K562 (cell line): ENCODE data around the gene DAPK1. TPM values are rescaled to one million over a fixed set of nuclear protein-coding genes. Genes with fewer than 3 reads are reported as not detected.

Source experiments
- ATAC-seq: fragments of 200-7000 bp; cut with Tn5 transposase; 3 replicates; pipeline ENCODE4 v1.9.1; 2020; ENCODE audit warnings: moderate library complexity
- BruUV-seq: library from RNA; stranded (reverse); fragments of 400-500 nt; replicated peaks from 2 replicates; lab custom pipeline; 2021; lab: Mats Ljungman, UMichigan
- CTCF ChIA-PET: fragments of 300-600 bp; formaldehyde crosslinking; extraction: SDS; loops from one replicate; lab custom pipeline; 2021; ENCODE audit warnings: low intra/inter-chr PET ratio; lab: Yijun Ruan, JAX
- POLR2A ChIA-PET: fragments of 300-600, 350-650 bp; sonication (Branson Sonifier 250); formaldehyde crosslinking; extraction: SDS; loops from one replicate; lab custom pipeline; 2021; ENCODE audit warnings: antibody characterized with exemption, inconsistent platforms; lab: Yijun Ruan, JAX
- DNase-seq, 4 experiments: peaks; one replicate each; pipeline versions ENCODE4 v3.0.0 to v3.0.0-alpha.2; 2011 to 2018; ENCODE audit warnings: low spot score in 3 of 4, mixed read lengths in 3 of 4; ENCODE audit errors: extremely low read depth in 1 of 4
- FAIRE-seq: peaks from 2 replicates; lab custom pipeline; 2011; peaks lifted over from hg19 to GRCh38; lab: Jason Lieb, UNC
- H2AFZ ChIP-seq: 2 replicates; pipeline ENCODE4 v1.6.0; 2011; ENCODE audit warnings: low read depth, low read length, control low read depth, inconsistent platforms
- H3K27ac ChIP-seq: fragments of 200-600 bp; 3 replicates; pipeline ENCODE4 v1.8.0; 2011; ENCODE audit warnings: low read depth, mild to moderate bottlenecking, control low read depth, inconsistent platforms, low read length, moderate library complexity, mixed read lengths; ENCODE audit errors: extremely low read depth
- H3K27me3 ChIP-seq, 2 experiments: fragments of 300-600 bp in 1 of 2; 2 replicates in 1 of 2; 3 replicates in 1 of 2; pipeline versions ENCODE4 v1.6.0 to v1.8.0; 2011; ENCODE audit warnings: inconsistent platforms in 2 of 2, low read length in 2 of 2, mild to moderate bottlenecking in 1 of 2, mixed read lengths in 1 of 2, moderate library complexity in 1 of 2; ENCODE audit not compliant: control insufficient read depth in 2 of 2, insufficient read depth in 2 of 2
- H3K36me3 ChIP-seq: fragments of 300-600 bp; 3 replicates; pipeline ENCODE4 v1.8.0; 2011; ENCODE audit warnings: mild to moderate bottlenecking, low read length, inconsistent platforms; ENCODE audit not compliant: control insufficient read depth, insufficient read depth
- H3K4me1 ChIP-seq, 2 experiments: fragments of 200-600 bp in 1 of 2; replicated peaks in 1 of 2; 2 replicates in 1 of 2; 3 replicates in 1 of 2; pipeline versions ENCODE4 v1.5.1 to v1.8.0; 2011; ENCODE audit warnings: inconsistent platforms in 2 of 2, low read length in 2 of 2, mild to moderate bottlenecking in 1 of 2, mixed read lengths in 1 of 2, moderate library complexity in 1 of 2; ENCODE audit not compliant: control insufficient read depth in 2 of 2, insufficient read depth in 2 of 2
- H3K4me2 ChIP-seq: 2 replicates; pipeline ENCODE4 v1.6.1; 2011; ENCODE audit warnings: low read length, control low read depth, inconsistent platforms, mixed read lengths; ENCODE audit not compliant: insufficient read depth
- H3K4me3 ChIP-seq: fragments of 200-600 bp; sonication (generic), shearing (Covaris generic); 2 replicates; pipeline ENCODE4 v1.5.1; 2016; ENCODE audit warnings: control low read depth, inconsistent platforms
- H3K79me2 ChIP-seq: fragments of 200-600 bp; 3 replicates; pipeline ENCODE4 v1.8.0; 2011; ENCODE audit warnings: low read length, inconsistent platforms; ENCODE audit not compliant: control insufficient read depth, insufficient read depth
- H3K9ac ChIP-seq, 2 experiments: 2 replicates each; pipeline versions ENCODE4 v1.6.0 to v1.6.1; 2011; ENCODE audit warnings: low read depth in 2 of 2, low read length in 2 of 2, control low read depth in 1 of 2, inconsistent platforms in 1 of 2, mild to moderate bottlenecking in 1 of 2, mixed read lengths in 1 of 2; ENCODE audit not compliant: insufficient read depth in 1 of 2
- H3K9me1 ChIP-seq: one replicate; pipeline ENCODE4 v1.6.0; 2011; ENCODE audit warnings: inconsistent platforms, mild to moderate bottlenecking, low read length, moderate library complexity; ENCODE audit not compliant: control insufficient read depth, insufficient read depth
- H3K9me3 ChIP-seq: replicated peaks from 2 replicates; pipeline ENCODE4 v1.5.1; 2011; ENCODE audit warnings: low read depth, low read length, inconsistent platforms; ENCODE audit not compliant: control insufficient read depth, insufficient read depth
- H4K20me1 ChIP-seq: replicated peaks from 2 replicates; pipeline ENCODE4 v1.6.1; 2011; ENCODE audit warnings: low read length, inconsistent platforms, mixed read lengths; ENCODE audit not compliant: control insufficient read depth, insufficient read depth
- ARID1B ChIP-seq: fragments of 450-650 bp; IDR thresholded peaks from 2 replicates; pipeline ENCODE4 v1.6.1; 2016; ENCODE audit warnings: antibody characterized with exemption, mild to moderate bottlenecking, inconsistent platforms
- C11orf30 ChIP-seq: fragments of 450-650 bp; IDR thresholded peaks from 2 replicates; pipeline ENCODE4 v1.6.1; 2016; ENCODE audit warnings: low read depth, mild to moderate bottlenecking
- CBX1 ChIP-seq: sonication (generic); IDR thresholded peaks from 2 replicates; pipeline ENCODE4 v1.6.1; 2016; ENCODE audit warnings: antibody characterized with exemption, low read depth, mild to moderate bottlenecking
- CBX3 ChIP-seq, 2 experiments: IDR thresholded peaks; 1 replicate in 1 of 2; 2 replicates in 1 of 2; pipeline ENCODE4 v1.6.1; 2012; ENCODE audit warnings: inconsistent platforms in 2 of 2, low read length in 2 of 2, borderline replicate concordance in 1 of 2, control low read depth in 1 of 2
- DACH1 ChIP-seq: fragments of 450-650 bp; IDR thresholded peaks from 2 replicates; pipeline ENCODE4 v1.6.1; 2018; ENCODE audit not compliant: partially characterized antibody
- DPF2 ChIP-seq: fragments of 450-650 bp; IDR thresholded peaks from 2 replicates; pipeline ENCODE4 v1.6.1; 2016
- ELK3 ChIP-seq: fragments of 450-650 bp; formaldehyde crosslinking; IDR thresholded peaks from 2 replicates; pipeline ENCODE4 v1.4.0; 2020; ENCODE audit warnings: mild to moderate bottlenecking
- EP300 ChIP-seq: IDR thresholded peaks from 2 replicates; pipeline ENCODE4 v1.6.1; 2012; ENCODE audit warnings: low read length, improper control_type of control experiment
- ESRRA ChIP-seq: fragments of 450-650 bp; IDR thresholded peaks from 2 replicates; pipeline ENCODE4 v1.6.1; 2014; ENCODE audit warnings: low read depth, mild to moderate bottlenecking, moderate library complexity, borderline replicate concordance
- FOSL1 ChIP-seq: fragments of 200-800 bp; sonication (Bioruptor generic); conservative IDR thresholded peaks from 2 replicates; pipeline ENCODE4 v1.6.1; 2016; ENCODE audit warnings: missing genetic modification characterization, missing compliant biosample characterization
- FUS ChIP-seq: fragments of 200-400 bp; formaldehyde crosslinking; optimal IDR thresholded peaks from 2 replicates; pipeline ENCODE3; 2017; ENCODE audit warnings: low read depth, low read length
- JUND ChIP-seq, 2 experiments: IDR thresholded peaks; 2 replicates in 1 of 2; 3 replicates in 1 of 2; pipeline ENCODE4 v1.6.1; 2011; ENCODE audit warnings: borderline replicate concordance in 2 of 2, low read depth in 2 of 2, low read length in 2 of 2, improper control_type of control experiment in 1 of 2, missing biosample characterization in 1 of 2, missing genetic modification characterization in 1 of 2, missing genetic modification reagents in 1 of 2
- MAFG ChIP-seq: fragments of 450-650 bp; conservative IDR thresholded peaks from 2 replicates; pipeline ENCODE4 v1.6.1; 2016; ENCODE audit warnings: missing genetic modification characterization, missing compliant biosample characterization
- NFE2 ChIP-seq: IDR thresholded peaks from 2 replicates; pipeline ENCODE4 v1.6.1; 2014; ENCODE audit warnings: antibody characterized with exemption, low read depth
- NFYB ChIP-seq: IDR thresholded peaks from 2 replicates; pipeline ENCODE4 v1.6.1; 2011; ENCODE audit warnings: mild to moderate bottlenecking, moderate library complexity; ENCODE audit not compliant: insufficient read length; ENCODE audit errors: extremely low read depth
- TCF3 ChIP-seq: sonication (generic); formaldehyde crosslinking; IDR thresholded peaks from 2 replicates; pipeline ENCODE4 v1.4.0; 2020; ENCODE audit warnings: mild to moderate bottlenecking, missing genetic modification reagents
- TFAP4 ChIP-seq: sonication (generic); formaldehyde crosslinking; IDR thresholded peaks from 2 replicates; pipeline ENCODE4 v1.8.0; 2022; ENCODE audit warnings: missing genetic modification reagents, mild to moderate bottlenecking, moderate library complexity, borderline replicate concordance
- TRIM24 ChIP-seq, 2 experiments: fragments of 450-650 bp; IDR thresholded peaks; 2 replicates each; pipeline ENCODE4 v1.6.1; 2016
- ZNF280B ChIP-seq: fragments of 250-450 bp; sonication (Bioruptor Pico); IDR thresholded peaks from 2 replicates; pipeline ENCODE4 v1.5.1; 2021; ENCODE audit warnings: mild to moderate bottlenecking
- ZNF316 ChIP-seq: fragments of 450-650 bp; IDR thresholded peaks from 2 replicates; pipeline ENCODE4 v1.6.1; 2016
- WGBS: fragments of 100-300 bp; shearing (Covaris generic); methylation state at CpG from one replicate; pipeline ENCODE4 v1.1.6; 2016; ENCODE audit warnings: low coverage, mixed read lengths; ENCODE audit not compliant: insufficient coverage; ENCODE audit errors: missing lambda C conversion rate; 5-methylcytosine and 5-hydroxymethylcytosine counted together
- in situ Hi-C: fragments of 300-500 bp; cut with MboI; formaldehyde crosslinking; loops from 4 replicates; pipeline ENCODE4 v1.15.0; 2018; ENCODE audit warnings: inconsistent platforms, mixed read lengths
- intact Hi-C: fragments of 100-400 bp; cut with micrococcal nuclease; formaldehyde crosslinking; loops from 2 replicates; pipeline ENCODE4 v1.14.2; 2022
- polyA plus RNA-seq, 8 experiments: library from polyadenylated mRNA; depleted of rRNA in 4 of 8; stranded (reverse) in 5 of 8; unstranded in 3 of 8; fragments of >200 nt; fragmentation: Nextera tagmentation in 2 of 8; fragmentation: Illumina TruSeq in 1 of 8; extraction: Ambion mirVana in 2 of 8; extraction: Trizol in 1 of 8; gene quantifications; 2 replicates each; pipeline versions ENCODE4 v1.2.1 to v1.2.3, GENCODE V29; 2011 to 2014; ENCODE audit warnings: inconsistent platforms in 1 of 8, missing spikeins in 1 of 8
- total RNA-seq, 7 experiments: library from RNA; depleted of rRNA in 6 of 7; stranded (reverse); fragments of >200 nt in 6 of 7; fragmentation: Illumina TruSeq in 2 of 7; extraction: Trizol in 2 of 7; gene quantifications; 2 replicates each; pipeline versions ENCODE4 v1.2.1 to v1.2.3, GENCODE V29; 2011 to 2021; ENCODE audit warnings: low replicate concordance in 1 of 7

DAPK1 gene
- total and polyA plus RNA-seq, 9 of the 15 experiments (the other 6 are each of a cell fraction or from before 2014, with no cell fraction given), result 1.7 to 26.4 (median 15.8) TPM

- Histone ChIP-seq H3K9ac (no peak overlapping the region), H3K27me3 (no peaks in the 10 kb centered on the region), H3K27ac (peak overlapping the region; percentile 39), H3K9me1 (no peaks in the 10 kb centered on the region), H3K36me3 (no peaks in the 10 kb centered on the region), H3K4me1 (peaks cover 0 to 20% of the 10 kb centered on the region in 2 experiments; a peak in 3 of 5 replicates), H2AFZ (peak overlapping the region; percentile 72; the same call in 1 of the 2 replicates), H4K20me1 (no peaks in the 10 kb centered on the region), H3K9me3 (peaks cover 8% of the 10 kb centered on the region; the same call in 1 of the 2 replicates), H3K79me2 (no peaks in the 10 kb centered on the region), H3K4me3 (no peak overlapping the region), H3K4me2 (no peak overlapping the region; the same call in 1 of the 2 replicates)
- DNase-seq (peak; percentile 57 to 65 (median 60)), FAIRE-seq (peak; percentile 40), ATAC-seq (peak; percentile 81)
- 11% methylated on average over 3 of the region's 3 CpGs for WGBS
- POLR2A ChIA-PET, result interaction anchor here (1.2 kb wide), 1 partner anchor 17 kb away, joined by 6 read pairs; the partner anchor contains the start of gene CTSL
- TF ChIP-seq DACH1 (peak; percentile 76), JUND (IDR thresholded peaks at IDR 0.05; ENCODE audit: borderline replicate concordance, low read depth, low read length) (0 out of 2 replicates have a peak, but pooled peaks have one; percentile 8), JUND (tag; IDR thresholded peaks at IDR 0.05; ENCODE audit: borderline replicate concordance, low read depth, low read length) (no peak), FUS (no peak), FOSL1 (tag) (peak; percentile 55), MAFG (tag) (0 out of 2 replicates have a peak, but pooled peaks have one; percentile 16), TRIM24 (IDR thresholded peaks at IDR 0.05) (0 out of 4 replicates have a peak, but pooled peaks of 1 of the 2 experiments have one; percentile 44), NFYB (peak; percentile 29), CBX1 (peak; percentile 21; the same call in 1 of the 2 replicates), ZNF316 (peak; percentile 76), DPF2 (0 out of 2 replicates have a peak, but pooled peaks have one; percentile 37), EP300 (peak; percentile 12; the same call in 1 of the 2 replicates), TCF3 (peak; percentile 43), TFAP4 (CRISPR knock-in tag) (0 out of 2 replicates have a peak, but pooled peaks have one; percentile 26), ELK3 (CRISPR knock-in tag) (no peak), CBX3 (IDR thresholded peaks at IDR 0.05; ENCODE audit: borderline replicate concordance in 1 of 2, low read length in 2 of 2) (peak in 1 of 2 experiments; percentile 49; a peak in 1 of 3 replicates), C11orf30 (0 out of 2 replicates have a peak, but pooled peaks have one; percentile 41), ZNF280B (no peak), ARID1B (0 out of 2 replicates have a peak, but pooled peaks have one; percentile 10), ESRRA (no peak), NFE2 (peak; percentile 50)
- intact Hi-C loops (no loop called here), in situ Hi-C loops (no loop called here)
- BruUV-seq, result no TSS peak
- CTCF ChIA-PET, result no interaction called here
These were observed 245.3 kb downstream of the DAPK1 start for GRCh38 chr9:87742813-87743428.
